HUES6 (cell line): Measurements from ENCODE around the gene PRR35.
A peak's percentile ranks its signal among the peaks of the same experiment; 100 is the strongest.

Source experiments
- H3K27ac ChIP-seq: 2 replicates; pipeline ENCODE4 v1.7.0; 2013; ENCODE audit warnings: low read depth, mild to moderate bottlenecking, low read length, inconsistent platforms
- H3K27me3 ChIP-seq: 2 replicates; pipeline ENCODE4 v1.6.1; 2013; ENCODE audit warnings: low read length; ENCODE audit not compliant: control insufficient read depth, insufficient read depth
- H3K36me3 ChIP-seq: 2 replicates; pipeline ENCODE4 v1.6.1; 2013; ENCODE audit warnings: low read length; ENCODE audit not compliant: control insufficient read depth, insufficient read depth
- H3K4me1 ChIP-seq: 2 replicates; pipeline ENCODE4 v1.6.1; 2013; ENCODE audit warnings: low read length; ENCODE audit not compliant: control insufficient read depth, insufficient read depth
- H3K4me3 ChIP-seq: 2 replicates; pipeline ENCODE4 v1.5.1; 2013; ENCODE audit warnings: low read depth, low read length
- H3K9ac ChIP-seq: one replicate; pipeline ENCODE4 v1.6.1; 2013; ENCODE audit warnings: mild to moderate bottlenecking, low read length
- H3K9me3 ChIP-seq: 2 replicates; pipeline ENCODE4 v1.6.1; 2013; ENCODE audit warnings: low read depth, low read length; ENCODE audit not compliant: control insufficient read depth, insufficient read depth

The PRR35 gene

DNA sequence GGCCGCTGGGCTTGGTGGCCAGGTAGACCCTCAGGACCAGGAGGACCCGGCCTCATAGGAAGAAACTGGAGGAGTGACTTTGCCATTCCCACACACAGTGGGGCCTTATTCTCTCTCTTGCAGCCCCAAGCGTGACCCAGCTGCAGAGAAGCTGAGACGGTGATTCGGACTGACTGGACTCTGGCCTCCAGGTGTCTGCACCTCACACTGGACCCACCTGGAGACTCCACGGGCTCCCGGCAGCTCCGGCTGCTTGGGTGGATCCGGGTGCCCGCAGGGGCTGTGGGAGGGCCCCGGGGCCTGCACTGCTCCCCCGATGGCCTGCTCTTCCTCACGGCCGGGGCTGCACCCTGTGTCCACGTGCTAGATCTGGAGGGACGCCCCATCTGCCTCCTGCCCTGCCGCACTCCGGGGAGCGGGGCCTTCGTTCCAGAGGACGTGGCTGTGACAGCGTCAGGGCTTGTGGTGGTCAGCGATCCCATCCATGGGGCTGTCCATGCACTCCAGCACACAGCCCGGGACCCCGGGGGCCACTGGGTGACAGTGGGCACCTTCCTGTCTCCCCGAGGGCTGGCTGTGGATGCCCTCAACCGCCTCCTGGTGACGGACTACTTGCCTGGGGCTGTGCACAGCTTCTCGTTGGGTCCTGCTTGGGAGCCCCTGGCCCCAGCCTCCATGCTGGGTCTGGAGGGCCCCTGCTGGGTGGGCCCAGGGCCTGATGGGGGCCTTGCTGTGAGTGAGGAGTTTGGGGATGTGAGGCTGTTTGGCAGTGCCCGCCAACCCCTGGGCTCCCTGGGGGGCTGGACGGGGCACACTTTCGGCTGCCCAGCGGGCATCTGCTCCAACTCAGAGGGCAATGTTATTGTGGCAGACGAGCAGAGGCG is 7.4 kb downstream of the PRR35 start:
- H3K27me3 ChIP-seq: peaks cover 2% of the 10 kb centered on the region
- peaks cover 32% of the 10 kb centered on the region for H3K4me1 ChIP-seq
- H3K4me3 ChIP-seq: no peak overlapping the region
- H3K36me3 ChIP-seq: 0 out of 2 replicates have a peak, but pooled peaks cover 2% of the 10 kb centered on the region
- no peaks in the 10 kb centered on the region for H3K9me3 ChIP-seq
- H3K9ac ChIP-seq: no peak overlapping the region
- H3K27ac ChIP-seq: no peak overlapping the region

DNA sequence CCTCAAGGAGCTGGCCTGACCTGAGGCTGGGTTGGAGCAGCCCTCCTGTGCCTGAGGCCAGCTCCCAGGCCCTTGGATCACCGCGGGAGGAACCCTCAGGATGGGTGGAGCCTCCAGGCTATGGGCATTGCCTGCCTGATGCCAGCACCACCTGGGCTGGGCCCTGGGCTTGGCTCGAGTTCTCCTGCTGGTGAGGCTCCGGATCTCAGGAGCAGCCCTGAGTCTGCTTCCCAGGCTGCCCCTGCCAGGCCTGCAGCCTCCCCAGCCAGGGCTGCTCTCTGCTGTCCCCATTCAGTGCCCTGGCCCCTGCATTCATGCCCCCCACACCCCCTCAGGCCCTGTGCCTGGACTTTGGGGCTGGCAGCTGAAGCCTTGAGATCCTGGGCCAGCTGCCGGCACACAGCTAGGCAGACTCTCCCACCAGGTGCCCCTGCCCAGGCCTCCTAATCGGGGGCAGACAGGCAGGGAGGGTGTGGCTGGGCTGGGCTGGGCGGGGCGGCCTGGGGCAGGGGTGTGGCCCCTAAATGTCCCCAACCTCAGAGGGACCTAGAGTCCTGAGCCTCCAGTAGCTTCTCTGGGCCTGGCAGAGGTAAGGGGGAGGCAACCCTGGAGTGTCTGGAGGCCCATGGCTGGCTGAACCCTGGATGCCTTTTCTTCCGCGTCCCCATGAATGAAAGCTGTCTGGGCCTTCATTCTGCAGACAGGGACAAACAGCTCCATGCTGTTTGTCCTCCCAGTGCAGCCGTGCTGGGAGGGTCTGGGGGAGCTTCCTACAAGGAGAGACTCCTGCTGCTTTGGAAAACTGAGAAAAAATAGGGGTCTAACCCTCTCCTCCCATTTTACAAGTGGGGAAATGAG is 8.4 kb downstream of the PRR35 start:
- Histone ChIP-seq H3K4me3 (peak overlapping the region; percentile 95), H3K36me3 (0 out of 2 replicates have a peak, but pooled peaks cover 2% of the 10 kb centered on the region), H3K27me3 (no peaks in the 10 kb centered on the region), H3K9me3 (no peaks in the 10 kb centered on the region), H3K4me1 (peaks cover 32% of the 10 kb centered on the region), H3K27ac (no peak overlapping the region), H3K9ac (peak overlapping the region; percentile 55)

DNA sequence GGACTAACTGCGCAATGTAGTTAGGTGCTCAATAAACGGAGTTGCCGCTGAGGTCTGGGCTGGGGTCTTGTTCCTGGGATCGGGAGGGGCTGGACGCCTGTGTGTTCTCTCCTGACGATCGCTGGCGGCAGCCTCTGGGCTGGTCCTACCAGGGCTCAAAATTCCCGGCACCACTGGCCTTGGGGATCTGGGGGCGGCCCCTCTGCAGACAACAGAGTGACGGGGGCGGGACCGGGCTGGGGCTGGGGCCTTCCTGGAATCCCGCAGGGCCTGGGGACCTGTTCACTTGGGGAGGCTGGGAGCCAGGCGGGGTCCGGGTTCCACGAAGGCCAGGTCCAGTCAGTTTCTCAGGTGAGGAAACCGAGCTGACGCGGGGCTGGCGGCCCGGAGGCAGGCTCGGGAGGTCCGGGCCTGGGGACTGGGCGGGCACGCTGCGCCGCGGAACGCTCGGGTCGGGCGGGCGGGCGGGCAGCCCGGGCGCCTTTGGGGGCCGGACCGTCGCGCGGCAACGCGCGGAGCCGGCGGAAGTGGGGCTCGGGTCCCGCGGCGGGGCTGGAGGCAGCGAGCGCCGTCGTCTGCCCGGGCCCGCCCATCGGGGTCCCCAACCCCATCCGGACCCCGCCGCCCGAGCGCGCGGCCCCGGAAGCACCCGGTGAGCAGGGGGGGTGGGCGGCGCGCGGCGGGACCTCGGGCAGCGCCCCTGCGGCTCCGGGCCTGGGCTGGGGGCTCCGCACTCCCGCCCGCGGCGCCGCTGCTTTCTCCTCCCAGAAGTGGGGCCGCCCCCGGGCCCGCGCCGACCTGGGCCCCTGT is 9.5 kb downstream of the PRR35 start, which contains the start of gene PIGQ:
PIGQ (plus strand) TSS at position 524 of the 810 bp plus-strand sequence. CDS start 4,107 bp downstream, outside the sequence.
- Histone ChIP-seq H3K4me1 (peaks cover 32% of the 10 kb centered on the region), H3K27ac (peak within 1 kb of the TSS; percentile 84; the same call in 1 of the 2 replicates)

DNA sequence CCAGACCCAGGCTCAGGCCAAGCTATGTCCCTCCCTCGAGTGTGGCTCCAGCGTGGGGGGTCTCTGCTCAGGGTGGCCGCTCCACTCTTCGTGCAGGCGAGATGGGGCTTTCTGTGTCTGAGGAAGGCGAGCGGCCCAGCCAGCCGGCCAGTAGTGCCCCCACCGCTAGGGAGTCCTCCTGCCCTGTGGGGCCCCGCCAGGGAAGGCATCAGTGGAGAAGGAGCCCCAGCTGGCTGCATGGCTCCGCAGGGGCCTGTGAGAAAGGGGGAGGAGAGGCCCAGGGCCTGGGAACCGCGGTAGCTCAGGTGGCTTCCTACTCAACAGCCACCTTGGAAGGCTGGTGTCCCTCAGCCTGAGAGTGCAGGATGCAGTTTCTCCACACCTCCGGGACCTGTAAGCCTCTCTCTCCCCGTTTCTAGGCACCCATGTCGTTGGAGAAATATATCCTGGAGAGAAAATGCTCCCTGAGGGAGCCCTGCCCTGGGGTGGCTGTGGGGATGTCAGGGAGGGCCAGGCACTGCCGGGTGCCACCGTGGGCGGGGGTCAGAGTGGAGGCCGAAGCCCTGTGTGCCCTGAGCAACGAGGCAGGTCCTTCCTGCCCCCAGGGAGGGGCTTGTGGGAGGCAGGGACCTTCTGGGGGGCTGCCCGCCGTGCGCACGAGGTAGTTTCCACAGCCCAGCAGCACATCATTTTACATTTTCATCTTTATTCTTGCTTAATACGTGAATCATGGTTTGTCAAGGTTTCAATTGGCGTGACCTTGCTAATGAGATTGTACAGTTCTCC is 12.9 kb downstream of the PRR35 start:
- H3K9ac ChIP-seq: peak overlapping the region; percentile 24
- H3K4me1 ChIP-seq: peaks cover 10% of the 10 kb centered on the region
- no peak overlapping the region for H3K27ac ChIP-seq
- H3K9me3 ChIP-seq: no peaks in the 10 kb centered on the region
- H3K36me3 ChIP-seq: peaks cover 24% of the 10 kb centered on the region
- H3K4me3 ChIP-seq: no peak overlapping the region
- H3K27me3 ChIP-seq: no peaks in the 10 kb centered on the region

More for the DNA sequence above, 9.5 kb downstream of the PRR35 start, which contains the start of gene PIGQ:
- no peaks in the 10 kb centered on the region for H3K27me3 ChIP-seq
- no peaks in the 10 kb centered on the region for H3K9me3 ChIP-seq
- peaks cover 11% of the 10 kb centered on the region for H3K36me3 ChIP-seq
- peak within 1 kb of the TSS; percentile 70 for H3K9ac ChIP-seq
- H3K4me3 ChIP-seq: peak within 1 kb of the TSS; percentile 95

DNA sequence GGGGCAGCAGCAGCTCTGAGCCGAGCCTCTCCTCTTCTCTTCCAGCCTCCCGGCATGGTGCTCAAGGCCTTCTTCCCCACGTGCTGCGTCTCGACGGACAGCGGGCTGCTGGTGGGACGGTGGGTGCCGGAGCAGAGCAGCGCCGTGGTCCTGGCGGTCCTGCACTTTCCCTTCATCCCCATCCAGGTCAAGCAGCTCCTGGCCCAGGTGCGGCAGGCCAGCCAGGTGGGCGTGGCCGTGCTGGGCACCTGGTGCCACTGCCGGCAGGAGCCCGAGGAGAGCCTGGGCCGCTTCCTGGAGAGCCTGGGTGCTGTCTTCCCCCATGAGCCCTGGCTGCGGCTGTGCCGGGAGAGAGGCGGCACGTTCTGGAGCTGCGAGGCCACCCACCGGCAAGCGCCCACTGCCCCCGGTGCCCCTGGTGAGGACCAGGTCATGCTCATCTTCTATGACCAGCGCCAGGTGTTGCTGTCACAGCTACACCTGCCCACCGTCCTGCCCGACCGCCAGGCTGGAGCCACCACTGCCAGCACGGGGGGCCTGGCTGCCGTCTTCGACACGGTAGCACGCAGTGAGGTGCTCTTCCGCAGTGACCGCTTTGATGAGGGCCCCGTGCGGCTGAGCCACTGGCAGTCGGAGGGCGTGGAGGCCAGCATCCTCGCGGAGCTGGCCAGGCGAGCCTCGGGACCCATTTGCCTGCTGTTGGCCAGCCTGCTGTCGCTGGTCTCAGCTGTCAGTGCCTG is 14.0 kb downstream of the PRR35 start:
- H3K36me3 ChIP-seq: peaks cover 24% of the 10 kb centered on the region
- peaks cover 9% of the 10 kb centered on the region for H3K4me1 ChIP-seq
- no peaks in the 10 kb centered on the region for H3K9me3 ChIP-seq
- H3K27ac ChIP-seq: no peak overlapping the region
- no peaks in the 10 kb centered on the region for H3K27me3 ChIP-seq
- H3K4me3 ChIP-seq: no peak overlapping the region
- H3K9ac ChIP-seq: no peak overlapping the region

DNA sequence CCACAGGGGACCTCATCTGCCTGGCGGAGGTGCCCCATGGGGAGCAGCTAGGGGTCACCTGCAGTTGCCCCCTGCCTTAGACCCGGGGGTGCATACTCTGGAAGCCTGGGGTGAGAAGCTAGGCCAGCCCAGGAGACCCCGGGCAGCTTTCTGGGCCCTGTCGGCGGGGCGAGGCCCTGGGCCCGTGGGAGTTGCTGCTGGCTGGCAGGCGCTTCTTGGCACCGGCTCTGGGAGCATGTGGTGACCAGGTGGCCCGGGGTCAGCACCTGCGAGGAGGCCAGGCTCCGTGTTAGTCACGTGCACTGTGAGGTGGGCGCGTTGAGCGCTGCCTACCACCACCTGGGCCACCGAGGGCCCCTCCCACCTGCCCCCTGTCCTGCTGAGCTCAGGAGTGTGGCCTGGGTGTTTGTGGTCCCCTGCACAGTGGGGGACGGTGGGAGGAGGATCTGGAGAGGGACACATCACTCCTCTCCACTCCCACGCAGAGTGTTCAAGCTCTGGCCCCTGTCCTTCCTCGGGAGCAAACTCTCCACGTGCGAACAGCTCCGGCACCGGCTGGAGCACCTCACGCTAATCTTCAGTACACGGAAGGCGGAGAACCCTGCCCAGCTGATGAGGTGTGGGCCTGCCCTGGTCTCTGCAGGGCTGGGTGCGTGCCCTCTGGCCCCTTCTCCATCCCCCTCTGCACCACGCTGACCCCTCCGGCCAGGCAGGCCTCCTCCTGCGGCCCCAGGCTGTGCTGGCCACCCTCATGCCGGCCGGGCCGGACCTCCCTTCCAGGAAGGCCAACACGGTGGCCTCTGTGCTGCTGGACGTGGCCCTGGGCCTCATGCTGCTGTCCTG is 15.4 kb downstream of the PRR35 start:
- Histone ChIP-seq H3K9ac (no peak overlapping the region), H3K27ac (no peak overlapping the region), H3K4me1 (peaks cover 7% of the 10 kb centered on the region), H3K27me3 (no peaks in the 10 kb centered on the region), H3K9me3 (no peaks in the 10 kb centered on the region), H3K36me3 (peaks cover 31% of the 10 kb centered on the region), H3K4me3 (no peak overlapping the region)

DNA sequence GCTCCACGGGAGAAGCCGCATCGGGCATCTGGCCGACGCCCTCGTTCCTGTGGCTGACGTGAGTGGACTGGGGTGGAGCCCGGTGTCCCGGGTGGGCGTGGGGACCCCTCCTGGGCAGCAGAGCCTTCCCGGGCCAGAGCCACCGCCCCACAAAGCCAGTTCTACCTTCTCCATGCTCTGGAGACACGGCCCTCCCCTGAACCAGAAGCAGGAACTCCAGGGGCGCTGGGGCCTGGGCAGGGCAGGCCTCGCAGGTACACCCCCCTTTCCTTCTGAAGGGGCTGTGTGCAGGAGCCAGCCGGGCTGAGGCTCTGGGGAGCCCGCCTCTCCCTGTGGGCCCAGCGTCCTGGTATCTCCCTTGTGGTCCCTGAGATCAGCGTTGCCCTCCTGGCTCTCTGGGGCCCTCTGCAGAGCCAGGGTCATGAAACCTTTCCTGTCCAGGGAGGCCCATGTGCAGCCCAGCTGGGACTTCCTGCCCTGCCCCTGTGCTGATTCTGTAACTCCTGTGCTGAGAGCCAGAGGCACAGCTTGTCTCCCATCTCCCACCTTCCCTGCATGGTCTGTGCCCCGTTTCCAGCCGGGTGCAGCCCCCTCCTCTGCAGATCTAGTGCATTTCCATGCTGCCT is 16.1 kb downstream of the PRR35 start:
- Histone ChIP-seq H3K27me3 (no peaks in the 10 kb centered on the region), H3K4me1 (peaks cover 3% of the 10 kb centered on the region), H3K9ac (no peak overlapping the region), H3K36me3 (peaks cover 37% of the 10 kb centered on the region), H3K9me3 (no peaks in the 10 kb centered on the region), H3K27ac (no peak overlapping the region), H3K4me3 (no peak overlapping the region)

DNA sequence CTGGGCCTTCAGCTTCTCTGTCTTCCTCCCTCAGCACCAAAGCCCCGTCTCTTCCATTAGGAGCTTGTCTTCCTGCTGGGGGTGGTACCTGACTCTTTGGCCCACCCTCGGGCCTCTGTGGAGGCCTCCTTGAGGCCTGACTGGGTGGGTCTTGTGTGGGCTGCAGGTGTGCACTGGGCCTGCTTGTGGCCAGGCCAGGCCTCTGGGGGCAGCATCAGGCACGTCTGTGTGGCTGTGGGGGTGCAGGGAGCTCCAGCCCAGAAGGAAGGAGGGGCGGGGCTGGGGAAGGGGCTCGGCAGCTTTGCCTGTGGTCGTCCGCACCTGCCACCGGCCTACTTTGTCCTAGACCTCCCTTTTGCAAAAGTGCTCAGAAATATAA is 16.6 kb downstream of the PRR35 start:
- Histone ChIP-seq H3K9ac (no peak overlapping the region), H3K36me3 (peaks cover 37% of the 10 kb centered on the region), H3K27ac (no peak overlapping the region), H3K4me1 (peaks cover 3% of the 10 kb centered on the region), H3K9me3 (no peaks in the 10 kb centered on the region), H3K4me3 (no peak overlapping the region), H3K27me3 (no peaks in the 10 kb centered on the region)

DNA sequence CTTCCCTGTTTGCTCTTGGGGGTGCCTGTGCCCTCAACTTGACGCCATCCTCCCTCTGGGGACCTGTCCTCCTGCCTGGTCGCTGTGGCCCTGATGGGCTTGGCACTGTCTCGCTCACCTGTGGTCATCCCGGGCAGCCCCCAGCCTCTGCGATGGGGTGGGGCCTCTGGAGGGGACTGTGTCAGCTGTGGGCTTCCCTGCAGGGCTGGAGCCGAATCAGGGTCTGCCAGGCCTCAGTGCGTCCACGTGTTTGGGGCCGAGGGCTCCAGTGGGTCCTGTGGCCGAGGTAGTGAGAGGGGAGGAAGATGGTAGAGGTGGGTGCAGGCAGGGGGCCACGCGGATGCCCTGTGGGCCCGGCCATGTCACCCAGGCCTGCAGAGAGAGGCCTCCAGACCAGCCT is 17.6 kb downstream of the PRR35 start:
- no peaks in the 10 kb centered on the region for H3K9me3 ChIP-seq
- peaks cover 5% of the 10 kb centered on the region for H3K4me1 ChIP-seq

More for the DNA sequence above, 17.6 kb downstream of the PRR35 start:
- Histone ChIP-seq H3K36me3 (peaks cover 36% of the 10 kb centered on the region), H3K9ac (no peak overlapping the region), H3K4me3 (no peak overlapping the region), H3K27ac (no peak overlapping the region), H3K27me3 (no peaks in the 10 kb centered on the region)
